Measurements from ENCODE around the gene OR6N1.

- TF ChIP-seq SUZ12 (IDR thresholded peaks at IDR 0.05) (no peak), SP1 (IDR thresholded peaks at IDR 0.05) (no peak), ZNF384 (IDR thresholded peaks at IDR 0.05) (no peak), ELF4 (IDR thresholded peaks at IDR 0.05) (no peak), FOXM1 (IDR thresholded peaks at IDR 0.05; ENCODE audit: borderline replicate concordance) (no peak), HDGF (IDR thresholded peaks at IDR 0.05; ENCODE audit: borderline replicate concordance) (no peak), BHLHE40 (IDR thresholded peaks at IDR 0.05; ENCODE audit: borderline replicate concordance) (no peak), L3MBTL2 (conservative IDR thresholded peaks at IDR 0.05) (no peak), LEF1 (IDR thresholded peaks at IDR 0.05; ENCODE audit: borderline replicate concordance) (no peak), FOXA1 (IDR thresholded peaks at IDR 0.05) (no peak), NFRKB (IDR thresholded peaks at IDR 0.05) (no peak), PKNOX1 (IDR thresholded peaks at IDR 0.05) (no peak), FOXK2 (IDR thresholded peaks at IDR 0.05) (no peak), ARNT (IDR thresholded peaks at IDR 0.05) (no peak)
These were observed 22.3 kb upstream of the OR6N1 start for GRCh38 chr1:158794247-158794646.
